H1 (cell line): ENCODE data around the gene ZMYND10. TPM values are rescaled to one million over a fixed set of nuclear protein-coding genes. Genes with fewer than 3 reads are reported as not detected.

Source experiments
- CTCF ChIA-PET: fragments of 300-600 bp; sonication (Branson Sonifier 250); formaldehyde crosslinking; loops from one replicate; lab custom pipeline; 2021; ENCODE audit not compliant: partially characterized antibody; lab: Charles Lee
- POLR2A ChIA-PET: fragments of 300-600 bp; sonication (Branson Sonifier 250); formaldehyde crosslinking; loops from one replicate; lab custom pipeline; 2021; ENCODE audit warnings: inconsistent platforms; ENCODE audit not compliant: partially characterized antibody; lab: Charles Lee
- DNase-seq, 2 experiments: peaks; one replicate each; pipeline versions ENCODE4 v3.0.0 to v3.0.0-alpha.2; 2010 to 2022; ENCODE audit warnings: low spot score in 2 of 2, low read depth in 1 of 2, mixed read lengths in 1 of 2
- FAIRE-seq: peaks from 2 replicates; lab custom pipeline; 2011; peaks lifted over from hg19 to GRCh38; lab: Jason Lieb, UNC
- H2AFZ ChIP-seq: 2 replicates; pipeline ENCODE4 v1.8.1; 2012; ENCODE audit warnings: low read length, inconsistent platforms
- H2AK5ac ChIP-seq: 2 replicates; pipeline ENCODE4 v1.6.1; 2013; ENCODE audit warnings: low read depth, low read length
- H2BK120ac ChIP-seq: replicated peaks from 2 replicates; pipeline ENCODE3; 2013; ENCODE audit warnings: low read depth, low read length, inconsistent platforms
- H2BK12ac ChIP-seq: 2 replicates; pipeline ENCODE4 v1.6.1; 2013; ENCODE audit warnings: low read depth, low read length
- H2BK15ac ChIP-seq: 2 replicates; pipeline ENCODE4 v1.6.1; 2013; ENCODE audit warnings: low read length
- H2BK20ac ChIP-seq: 2 replicates; pipeline ENCODE4 v1.6.1; 2013; ENCODE audit warnings: low read length
- H2BK5ac ChIP-seq: 2 replicates; pipeline ENCODE4 v1.6.1; 2013; ENCODE audit warnings: low read depth, low read length
- H3K14ac ChIP-seq: 2 replicates; pipeline ENCODE4 v1.6.1; 2013; ENCODE audit warnings: inconsistent platforms; ENCODE audit not compliant: insufficient read length
- H3K18ac ChIP-seq: 2 replicates; pipeline ENCODE4 v1.6.1; 2013; ENCODE audit warnings: low read length; ENCODE audit errors: extremely low read depth
- H3K23ac ChIP-seq: 2 replicates; pipeline ENCODE4 v1.6.1; 2013; ENCODE audit warnings: inconsistent platforms; ENCODE audit not compliant: insufficient read length
- H3K23me2 ChIP-seq: 2 replicates; pipeline ENCODE4 v1.6.1; 2013; ENCODE audit warnings: low read depth, low read length
- H3K27ac ChIP-seq: 2 replicates; pipeline ENCODE4 v1.6.1; 2011; ENCODE audit warnings: low read depth, low read length, inconsistent platforms
- H3K27me3 ChIP-seq, 4 experiments: replicated peaks in 1 of 4; 1 replicate in 1 of 4; 2 replicates in 3 of 4; pipeline versions ENCODE4 v1.6.1 to v1.8.1; 2011 to 2013; ENCODE audit warnings: low read length in 3 of 4, mild to moderate bottlenecking in 3 of 4, inconsistent platforms in 2 of 4, mixed read lengths in 2 of 4, moderate library complexity in 1 of 4; ENCODE audit not compliant: control insufficient read depth in 3 of 4, insufficient read depth in 3 of 4; ENCODE audit errors: extremely low read depth in 1 of 4
- H3K36me3 ChIP-seq, 4 experiments: 2 replicates each; pipeline versions ENCODE4 v1.6.1 to v1.8.1; 2011 to 2013; ENCODE audit warnings: mild to moderate bottlenecking in 4 of 4, low read length in 3 of 4, moderate library complexity in 2 of 4, control low read depth in 1 of 4, inconsistent platforms in 1 of 4; ENCODE audit not compliant: insufficient read depth in 4 of 4, control insufficient read depth in 2 of 4
- H3K4ac ChIP-seq: replicated peaks from 2 replicates; pipeline ENCODE3; 2013; ENCODE audit warnings: low read length, low read depth, mixed read lengths, inconsistent platforms; ENCODE audit not compliant: insufficient read length
- H3K4me1 ChIP-seq, 4 experiments: replicated peaks in 1 of 4; 1 replicate in 1 of 4; 2 replicates in 3 of 4; pipeline versions ENCODE4 v1.6.1 to v1.8.1; 2011 to 2013; ENCODE audit warnings: low read length in 3 of 4, inconsistent platforms in 2 of 4, mixed read lengths in 1 of 4; ENCODE audit not compliant: insufficient read depth in 4 of 4, control insufficient read depth in 3 of 4
- H3K4me2 ChIP-seq, 2 experiments: 2 replicates each; pipeline versions ENCODE4 v1.6.1 to v1.8.1; 2011 to 2013; ENCODE audit warnings: low read depth in 2 of 2, low read length in 2 of 2, control low read depth in 1 of 2, inconsistent platforms in 1 of 2, mild to moderate bottlenecking in 1 of 2; ENCODE audit not compliant: insufficient read depth in 1 of 2
- H3K4me3 ChIP-seq, 4 experiments: fragments of 200-600, 300-600 bp in 1 of 4; sonication (generic), shearing (Covaris generic), sonication (Bioruptor Twin) in 1 of 4; 2 replicates each; pipeline versions ENCODE4 v1.5.1 to v1.8.1; 2011 to 2016; ENCODE audit warnings: low read length in 4 of 4, low read depth in 3 of 4, control low read depth in 2 of 4, inconsistent platforms in 2 of 4, mild to moderate bottlenecking in 2 of 4, mixed read lengths in 1 of 4, moderate library complexity in 1 of 4; ENCODE audit not compliant: insufficient read depth in 2 of 4; ENCODE audit errors: extremely low read depth in 1 of 4
- H3K56ac ChIP-seq: replicated peaks from 2 replicates; pipeline ENCODE3; 2013; ENCODE audit warnings: low read depth, mild to moderate bottlenecking, mixed read lengths, low read length, inconsistent platforms; ENCODE audit not compliant: insufficient read length
- H3K79me1 ChIP-seq: 2 replicates; pipeline ENCODE4 v1.6.1; 2013; ENCODE audit warnings: low read depth, low read length, control low read depth
- H3K79me2 ChIP-seq, 2 experiments: 2 replicates each; pipeline versions ENCODE4 v1.6.1 to v1.8.1; 2012 to 2013; ENCODE audit warnings: low read length in 2 of 2, mild to moderate bottlenecking in 2 of 2, inconsistent platforms in 1 of 2; ENCODE audit not compliant: insufficient read depth in 2 of 2, control insufficient read depth in 1 of 2
- H3K9ac ChIP-seq, 4 experiments: replicated peaks in 1 of 4; 1 replicate in 1 of 4; 2 replicates in 3 of 4; pipeline versions ENCODE4 v1.6.1 to v1.8.1; 2011 to 2013; ENCODE audit warnings: low read depth in 3 of 4, low read length in 3 of 4, control low read depth in 2 of 4, mild to moderate bottlenecking in 2 of 4, moderate library complexity in 2 of 4, inconsistent platforms in 1 of 4; ENCODE audit errors: extremely low read depth in 1 of 4
- H3K9me3 ChIP-seq, 2 experiments: 2 replicates each; pipeline versions ENCODE4 v1.6.1 to v1.8.1; 2012 to 2013; ENCODE audit warnings: mild to moderate bottlenecking in 2 of 2, moderate library complexity in 2 of 2, control low read depth in 1 of 2, inconsistent platforms in 1 of 2, low read depth in 1 of 2, low read length in 1 of 2, mixed read lengths in 1 of 2; ENCODE audit not compliant: insufficient read depth in 2 of 2
- H4K20me1 ChIP-seq, 2 experiments: replicated peaks in 1 of 2; 2 replicates each; pipeline versions ENCODE3 to v1.8.1; 2011 to 2013; ENCODE audit warnings: inconsistent platforms in 2 of 2, low read length in 2 of 2, mild to moderate bottlenecking in 1 of 2; ENCODE audit not compliant: insufficient read depth in 2 of 2, control insufficient read depth in 1 of 2
- H4K5ac ChIP-seq: 2 replicates; pipeline ENCODE4 v1.6.1; 2013; ENCODE audit warnings: low read length, low read depth, mixed read lengths, inconsistent platforms; ENCODE audit not compliant: insufficient read length
- H4K8ac ChIP-seq: 2 replicates; pipeline ENCODE4 v1.8.0; 2013; ENCODE audit warnings: mild to moderate bottlenecking, moderate library complexity, low read length, inconsistent platforms; ENCODE audit not compliant: insufficient read depth; ENCODE audit errors: extremely low read depth
- H4K91ac ChIP-seq: replicated peaks from 2 replicates; pipeline ENCODE3; 2013; ENCODE audit warnings: low read length, mixed read lengths, inconsistent platforms; ENCODE audit not compliant: insufficient read length
- CBX5 ChIP-seq: fragments of 300-800, 300-1000 bp; sonication (generic); IDR thresholded peaks from 2 replicates; pipeline ENCODE4 v1.7.1; 2016; ENCODE audit warnings: antibody characterized with exemption, low read length, low read depth
- CBX8 ChIP-seq: fragments of 300-800, 300-1000 bp; sonication (generic); IDR thresholded peaks from 2 replicates; pipeline ENCODE4 v1.7.1; 2016; ENCODE audit warnings: low read depth, low read length, borderline replicate concordance
- HDAC2 ChIP-seq, 2 experiments: fragments of 300-600 bp in 1 of 2; sonication (generic) in 1 of 2; IDR thresholded peaks; 2 replicates each; pipeline ENCODE4 v1.6.1; 2011 to 2012; ENCODE audit warnings: low read depth in 2 of 2, low read length in 2 of 2, mild to moderate bottlenecking in 2 of 2, moderate library complexity in 2 of 2, borderline replicate concordance in 1 of 2, inconsistent platforms in 1 of 2
- POLR2A ChIP-seq, 2 experiments: IDR thresholded peaks; 1 replicate in 1 of 2; 2 replicates in 1 of 2; pipeline ENCODE4 v1.6.1; 2011; ENCODE audit warnings: low read depth in 2 of 2, low read length in 2 of 2, mild to moderate bottlenecking in 2 of 2; ENCODE audit errors: control extremely low read depth in 1 of 2
- SIN3A ChIP-seq, 2 experiments: IDR thresholded peaks in 1 of 2; conservative IDR thresholded peaks in 1 of 2; 2 replicates each; pipeline ENCODE4 v1.6.1; 2011 to 2012; ENCODE audit warnings: low read length in 2 of 2, improper control_type of control experiment in 1 of 2, low read depth in 1 of 2, mild to moderate bottlenecking in 1 of 2
- TBP ChIP-seq: IDR thresholded peaks from 2 replicates; pipeline ENCODE4 v1.6.1; 2011; ENCODE audit warnings: low read depth, low read length, improper control_type of control experiment
- TEAD4 ChIP-seq: IDR thresholded peaks from 2 replicates; pipeline ENCODE4 v1.6.1; 2012; ENCODE audit warnings: low read depth, low read length, inconsistent platforms, mixed read lengths
- WGBS, 2 experiments: shearing (Covaris generic) in 1 of 2; methylation state at CpG; one replicate each; pipeline versions ENCODE4 v1.1.6 to v1.1.7; 2013 to 2015; ENCODE audit warnings: low lambda C conversion rate in 2 of 2, mixed read lengths in 2 of 2, inconsistent platforms in 1 of 2, low coverage in 1 of 2, missing lambda C conversion rate in 1 of 2; ENCODE audit not compliant: insufficient replicate concordance in 2 of 2, insufficient coverage in 1 of 2, insufficient read length in 1 of 2; ENCODE audit errors: extremely low coverage in 1 of 2, missing lambda C conversion rate in 1 of 2; 5-methylcytosine and 5-hydroxymethylcytosine counted together
- polyA plus RNA-seq, 7 experiments: library from polyadenylated mRNA; depleted of rRNA in 3 of 7; stranded (reverse) in 5 of 7; unstranded in 2 of 7; fragments of >200 nt in 5 of 7; fragments of 200-250 nt in 2 of 7; gene quantifications; 1 replicate in 5 of 7; 2 replicates in 1 of 7; 4 replicates in 1 of 7; pipeline versions ENCODE4 v1.2.1 to v1.2.3, GENCODE V29; 2011 to 2013; ENCODE audit warnings: missing spikeins in 2 of 7, mixed read lengths in 2 of 7
- total RNA-seq: library from RNA; stranded (reverse); fragmentation: NEBNext Ultra II Directional; extraction: Animal tissue kit (Norgen Biotek cat#: 25700); gene quantifications from 2 replicates; pipeline ENCODE4 v1.2.1, GENCODE V29; 2021
- TF ChIP-seq, protein P1 (sequence below): IDR thresholded peaks from 2 replicates; pipeline ENCODE4 v1.6.1; 2012; ENCODE audit warnings: inconsistent platforms

Gene ZMYND10
- total and polyA plus RNA-seq, 2 of the 8 experiments (the other 6 are each of a cell fraction or from before 2014, with no cell fraction given), result 0.56 to 0.79 TPM

DNA sequence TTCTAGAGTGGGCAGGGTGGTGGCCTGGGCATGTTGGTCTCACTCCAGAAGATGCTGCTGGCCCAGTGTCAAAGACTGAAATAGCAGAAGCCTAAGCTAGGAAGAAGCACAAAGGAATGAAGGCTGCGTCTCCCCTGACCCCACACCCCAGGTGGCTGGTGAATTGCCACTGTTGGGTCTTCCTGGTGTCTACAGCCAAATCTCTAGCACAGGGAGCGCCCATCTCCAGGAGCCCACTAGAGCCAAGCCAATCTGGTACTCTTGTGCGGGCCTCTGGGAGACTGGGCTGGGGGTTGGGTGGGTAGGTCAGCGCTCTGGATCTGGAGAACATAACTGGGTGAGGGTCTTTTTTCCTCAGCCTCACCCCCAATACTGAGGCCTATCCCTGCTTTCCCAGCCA lies 18.4 kb downstream of the ZMYND10 start:
- Histone ChIP-seq H3K23ac (no peak overlapping the region), H2BK5ac (no peak overlapping the region), H3K9ac (peak overlapping the region in 1 of 4 experiments; percentile 72; a peak in 3 of 7 replicates), H3K23me2 (peaks cover 19% of the 10 kb centered on the region; the same call in 1 of the 2 replicates), H2BK12ac (no peak overlapping the region), H3K56ac (no peak overlapping the region), H3K4me1 (peaks cover 0 to 27% (median 13%) of the 10 kb centered on the region in 4 experiments; a peak in 6 of 7 replicates), H2BK20ac (no peak overlapping the region), H2BK15ac (no peak overlapping the region), H4K20me1 (peaks cover 6 to 7% of the 10 kb centered on the region in 2 experiments), H3K9me3 (no peaks in the 10 kb centered on the region), H3K79me2 (peaks cover 0 to 11% of the 10 kb centered on the region in 2 experiments; a peak in 2 of 4 replicates), H3K36me3 (peaks cover 10 to 31% (median 22%) of the 10 kb centered on the region in 4 experiments; a peak in 7 of 8 replicates), H3K4ac (no peak overlapping the region), H2AFZ (no peak overlapping the region), H3K27me3 (no peaks in the 10 kb centered on the region), H3K79me1 (peaks cover 5% of the 10 kb centered on the region; the same call in 1 of the 2 replicates), H3K18ac (no peak overlapping the region), H2BK120ac (no peak overlapping the region), H3K27ac (no peak overlapping the region), H3K14ac (no peak overlapping the region), H4K8ac (peak overlapping the region; percentile 42; the same call in 1 of the 2 replicates), H3K4me3 (peak overlapping the region; percentile 52 to 97 (median 90)), H4K5ac (no peak overlapping the region), H4K91ac (no peak overlapping the region), H2AK5ac (no peak overlapping the region), H3K4me2 (peak overlapping the region; percentile 72 to 98)
- DNase-seq (no peak), FAIRE-seq (no peak)
- WGBS, 2 experiments, result 89% methylated on average over 4 of the region's 4 CpGs; no CpG with 5 or more reads in 1 of the 2 experiments
- ChIA-PET CTCF (interaction anchor here (1.1 to 7.5 kb wide), 6 partner anchors 10 to 215 kb away, joined by 3 to 75 read pairs (median 4); partner anchors contain the start of genes HYAL3, LSMEM2 and NAA80), POLR2A (interaction anchor here (0.8 to 6.4 kb wide), 9 partner anchors 7 to 63 kb away, joined by 3 to 36 read pairs (median 15); partner anchors contain the start of genes HYAL1, HYAL2, IFRD2 and RASSF1)
- TF ChIP-seq HDAC2 (IDR thresholded peaks at IDR 0.05; ENCODE audit: borderline replicate concordance in 1 of 2, low read depth in 2 of 2, low read length in 2 of 2) (no peak), TBP (no peak), CBX5 (no peak), POLR2A (IDR thresholded peaks at IDR 0.05; ENCODE audit: control extremely low read depth in 1 of 2, low read depth in 2 of 2, low read length in 2 of 2) (no peak), SIN3A (conservative IDR thresholded peaks at IDR 0.05 in 1 of 2, IDR thresholded peaks at IDR 0.05 in 1 of 2; ENCODE audit: low read depth in 1 of 2, low read length in 2 of 2) (no peak), TEAD4 (no peak), CBX8 (no peak)
- TF ChIP-seq, protein P1, sequence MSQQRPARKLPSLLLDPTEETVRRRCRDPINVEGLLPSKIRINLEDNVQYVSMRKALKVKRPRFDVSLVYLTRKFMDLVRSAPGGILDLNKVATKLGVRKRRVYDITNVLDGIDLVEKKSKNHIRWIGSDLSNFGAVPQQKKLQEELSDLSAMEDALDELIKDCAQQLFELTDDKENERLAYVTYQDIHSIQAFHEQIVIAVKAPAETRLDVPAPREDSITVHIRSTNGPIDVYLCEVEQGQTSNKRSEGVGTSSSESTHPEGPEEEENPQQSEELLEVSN, result no peak
